ENCODE measurements around the gene RXYLT1. TPM values are rescaled to one million over a fixed set of nuclear protein-coding genes. Genes with fewer than 3 reads are reported as not detected.
"Not testable (repeated sequence)": the region's sequence is repeated elsewhere in the genome, so short reads cannot be mapped to it uniquely, and the experiment has no call there.

Gene RXYLT1
- total and polyA plus RNA-seq, 2 experiments from 2014 or later = 17.1 to 22.9 TPM

- H3K4me1 ChIP-seq (ENCODE audit: insufficient read depth) = no peaks in the 10 kb centered on the region
- no peak overlapping the region for H3K4me3 ChIP-seq
- no peaks in the 10 kb centered on the region for H4K20me1 ChIP-seq (ENCODE audit: insufficient read depth, poor library complexity, severe bottlenecking)
- H2AFZ ChIP-seq = no peak overlapping the region
- H3K4me2 ChIP-seq = no peak overlapping the region
- no peaks in the 10 kb centered on the region for H3K9me2 ChIP-seq (replicated peaks; ENCODE audit: insufficient read depth)
- DNase-seq (ENCODE audit: low spot score) = no peak
- H3K27me3 ChIP-seq = peaks cover 3% of the 10 kb centered on the region
- TF ChIP-seq CTCF (IDR thresholded peaks at IDR 0.05; ENCODE audit: poor library complexity) (no peak), EZH2 (IDR thresholded peaks at IDR 0.05; ENCODE audit: borderline replicate concordance) (no peak), EZH2phosphoT487 (IDR thresholded peaks at IDR 0.05; ENCODE audit: low read depth, severe bottlenecking, unreplicated experiment) (no peak)
- no peaks in the 10 kb centered on the region for H3K9me3 ChIP-seq (ENCODE audit: low read depth)
- WGBS (ENCODE audit: low lambda C conversion rate, missing lambda C conversion rate) = 88% methylated on average over 3 of the region's 3 CpGs
- no peaks in the 10 kb centered on the region for H3K79me2 ChIP-seq
- no peaks in the 10 kb centered on the region for H3K36me3 ChIP-seq (replicated peaks; ENCODE audit: insufficient read depth, low read depth)
- no peak overlapping the region for H3K27ac ChIP-seq
Measured at GRCh38 chr12:63836936-63837335, 57.2 kb downstream of the RXYLT1 start.

GRCh38 chr12:63838411-63838810 lies 58.7 kb downstream of the RXYLT1 start:
- no peak for DNase-seq (ENCODE audit: low spot score)
- Histone ChIP-seq H3K27me3 (peaks cover 3% of the 10 kb centered on the region), H3K9me2 (replicated peaks; ENCODE audit: insufficient read depth) (no peaks in the 10 kb centered on the region), H3K4me3 (no peak overlapping the region), H3K79me2 (no peaks in the 10 kb centered on the region), H2AFZ (no peak overlapping the region), H3K9me3 (ENCODE audit: low read depth) (no peaks in the 10 kb centered on the region), H3K4me1 (ENCODE audit: insufficient read depth) (no peaks in the 10 kb centered on the region), H3K36me3 (replicated peaks; ENCODE audit: insufficient read depth, low read depth) (no peaks in the 10 kb centered on the region), H3K27ac (no peak overlapping the region), H3K4me2 (no peak overlapping the region), H4K20me1 (ENCODE audit: insufficient read depth, poor library complexity, severe bottlenecking) (no peaks in the 10 kb centered on the region)
- no peak for TF ChIP-seq CTCF (IDR thresholded peaks at IDR 0.05; ENCODE audit: poor library complexity)
- TF ChIP-seq EZH2 (IDR thresholded peaks at IDR 0.05; ENCODE audit: borderline replicate concordance) = no peak
- no peak for TF ChIP-seq EZH2phosphoT487 (IDR thresholded peaks at IDR 0.05; ENCODE audit: low read depth, severe bottlenecking, unreplicated experiment)
- 97% methylated on average over 9 of the region's 9 CpGs for WGBS (ENCODE audit: low lambda C conversion rate, missing lambda C conversion rate)

- peaks cover 1% of the 10 kb centered on the region for H3K4me1 ChIP-seq (ENCODE audit: insufficient read depth)
- no peak overlapping the region for H3K4me3 ChIP-seq
- H3K36me3 ChIP-seq (replicated peaks; ENCODE audit: insufficient read depth, low read depth) = no peaks in the 10 kb centered on the region
- no peak overlapping the region for H3K27ac ChIP-seq
- H4K20me1 ChIP-seq (ENCODE audit: insufficient read depth, poor library complexity, severe bottlenecking) = no peaks in the 10 kb centered on the region
- TF ChIP-seq EZH2phosphoT487 (IDR thresholded peaks at IDR 0.05; ENCODE audit: low read depth, severe bottlenecking, unreplicated experiment) (no peak), CTCF (IDR thresholded peaks at IDR 0.05; ENCODE audit: poor library complexity) (no peak), EZH2 (IDR thresholded peaks at IDR 0.05; ENCODE audit: borderline replicate concordance) (no peak)
- WGBS (ENCODE audit: low lambda C conversion rate, missing lambda C conversion rate) = 64% methylated on average over 3 of the region's 3 CpGs
- no peaks in the 10 kb centered on the region for H3K9me3 ChIP-seq (ENCODE audit: low read depth)
- H2AFZ ChIP-seq = no peak overlapping the region
- H3K27me3 ChIP-seq = peaks cover 3% of the 10 kb centered on the region
- H3K9me2 ChIP-seq (replicated peaks; ENCODE audit: insufficient read depth) = no peaks in the 10 kb centered on the region
- H3K79me2 ChIP-seq = peaks cover 5% of the 10 kb centered on the region
- H3K4me2 ChIP-seq = no peak overlapping the region
- DNase-seq (ENCODE audit: low spot score) = no peak
Measured at GRCh38 chr12:63841011-63841410, 61.3 kb downstream of the RXYLT1 start.

DNA sequence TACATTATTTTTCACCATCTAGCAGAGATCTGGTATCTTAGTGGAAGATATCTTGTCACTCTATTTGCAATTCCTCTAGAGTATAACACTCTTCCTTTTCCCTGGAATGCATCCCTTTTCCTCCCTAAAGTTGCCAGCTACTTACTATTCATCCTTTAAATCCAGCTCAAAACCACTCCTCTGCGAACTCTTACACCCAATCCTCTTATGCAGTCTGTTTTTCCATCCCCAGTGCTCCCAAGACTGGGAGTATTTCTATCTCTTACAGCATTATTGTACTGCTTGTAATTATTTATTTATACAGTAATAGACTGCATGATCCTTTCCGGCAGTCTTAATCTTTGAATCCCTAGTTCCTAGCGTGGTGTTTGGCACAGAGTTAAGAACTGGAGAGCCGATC lies 61.9 kb downstream of the RXYLT1 start:
- Histone ChIP-seq H3K79me2 (peaks cover 11% of the 10 kb centered on the region), H3K4me2 (no peak overlapping the region), H3K9me2 (replicated peaks; ENCODE audit: insufficient read depth) (no peaks in the 10 kb centered on the region), H4K20me1 (ENCODE audit: insufficient read depth, poor library complexity, severe bottlenecking) (no peaks in the 10 kb centered on the region), H3K9me3 (ENCODE audit: low read depth) (no peaks in the 10 kb centered on the region), H3K4me1 (ENCODE audit: insufficient read depth) (peaks cover 4% of the 10 kb centered on the region), H3K27ac (no peak overlapping the region), H3K4me3 (no peak overlapping the region), H2AFZ (no peak overlapping the region), H3K27me3 (peaks cover 3% of the 10 kb centered on the region), H3K36me3 (replicated peaks; ENCODE audit: insufficient read depth, low read depth) (no peaks in the 10 kb centered on the region)
- WGBS (ENCODE audit: low lambda C conversion rate, missing lambda C conversion rate) = 69% methylated on average over 4 of the region's 4 CpGs
- TF ChIP-seq CTCF (IDR thresholded peaks at IDR 0.05; ENCODE audit: poor library complexity) (no peak), EZH2 (IDR thresholded peaks at IDR 0.05; ENCODE audit: borderline replicate concordance) (no peak), EZH2phosphoT487 (IDR thresholded peaks at IDR 0.05; ENCODE audit: low read depth, severe bottlenecking, unreplicated experiment) (no peak)
- no peak for DNase-seq (ENCODE audit: low spot score)

- not testable (repeated sequence) for H3K9me2 ChIP-seq (replicated peaks; ENCODE audit: insufficient read depth); H4K20me1 ChIP-seq (ENCODE audit: insufficient read depth, poor library complexity, severe bottlenecking); H3K27ac ChIP-seq; H3K27me3 ChIP-seq; H3K36me3 ChIP-seq (replicated peaks; ENCODE audit: insufficient read depth, low read depth); H3K4me1 ChIP-seq (ENCODE audit: insufficient read depth); DNase-seq (ENCODE audit: low spot score); H3K9me3 ChIP-seq (ENCODE audit: low read depth)
- Histone ChIP-seq H3K4me3 (peak overlapping the region; percentile 64), H2AFZ (peak overlapping the region; percentile 93), H3K79me2 (peaks cover 23% of the 10 kb centered on the region), H3K4me2 (peak overlapping the region; percentile 82)
- WGBS (ENCODE audit: low lambda C conversion rate, missing lambda C conversion rate) = 96% methylated on average over 17 of the region's 17 CpGs
Measured at GRCh38 chr12:63842750-63843149, 63.0 kb downstream of the RXYLT1 start.

Measured in hepatocyte (in vitro differentiated cells).